Stimulated activated CD4-positive, alpha-beta T cell treated with anti-CD3 and anti-CD28 coated beads, Interleukin-1b, Interleukin-23, amount 100 ng/mL, for 48 hours (primary cell): ENCODE results near the gene KCTD21.

Experiments used
- DNase-seq: peaks from one replicate; pipeline ENCODE4 v3.0.0-alpha.2; 2020

The KCTD21 gene

DNA sequence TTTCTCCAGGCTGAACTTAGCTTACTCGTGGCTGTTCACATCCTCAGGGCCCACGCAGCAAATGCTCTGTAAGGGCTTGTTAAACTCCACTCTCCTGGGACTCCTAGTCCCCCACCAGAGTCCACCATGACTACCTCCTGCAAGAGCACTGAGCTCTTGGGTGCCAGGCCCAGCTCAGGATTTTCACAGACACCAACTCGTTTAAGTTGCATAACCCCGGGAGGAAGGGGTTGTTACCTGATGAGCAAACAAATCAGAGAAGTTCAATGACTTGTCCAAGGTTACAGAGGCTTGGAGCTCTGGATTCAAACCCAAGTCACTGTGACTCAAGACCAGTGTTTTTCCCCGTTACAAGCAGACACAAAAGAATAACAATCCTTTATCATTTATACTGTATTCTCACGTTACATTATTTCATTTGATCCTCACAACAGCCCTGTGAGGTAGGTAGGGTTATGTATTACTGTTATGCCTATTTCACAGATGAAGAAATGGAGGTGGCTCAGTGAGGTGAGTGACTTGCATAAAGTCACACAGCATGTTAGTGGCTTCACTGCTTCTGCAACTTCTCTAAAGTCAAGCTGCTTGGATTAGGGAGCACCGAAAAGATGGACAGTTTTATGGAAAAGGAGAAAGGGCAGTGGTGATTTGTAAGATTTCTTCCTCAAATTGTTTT, 17.4 kb downstream of the KCTD21 start:
- no peak for DNase-seq

GRCh38 chr11:78170413-78170812, 18.0 kb downstream of the KCTD21 start:
- no peak for DNase-seq

- no peak for DNase-seq
Measured at GRCh38 chr11:78168539-78169477, 19.6 kb downstream of the KCTD21 start.

DNA sequence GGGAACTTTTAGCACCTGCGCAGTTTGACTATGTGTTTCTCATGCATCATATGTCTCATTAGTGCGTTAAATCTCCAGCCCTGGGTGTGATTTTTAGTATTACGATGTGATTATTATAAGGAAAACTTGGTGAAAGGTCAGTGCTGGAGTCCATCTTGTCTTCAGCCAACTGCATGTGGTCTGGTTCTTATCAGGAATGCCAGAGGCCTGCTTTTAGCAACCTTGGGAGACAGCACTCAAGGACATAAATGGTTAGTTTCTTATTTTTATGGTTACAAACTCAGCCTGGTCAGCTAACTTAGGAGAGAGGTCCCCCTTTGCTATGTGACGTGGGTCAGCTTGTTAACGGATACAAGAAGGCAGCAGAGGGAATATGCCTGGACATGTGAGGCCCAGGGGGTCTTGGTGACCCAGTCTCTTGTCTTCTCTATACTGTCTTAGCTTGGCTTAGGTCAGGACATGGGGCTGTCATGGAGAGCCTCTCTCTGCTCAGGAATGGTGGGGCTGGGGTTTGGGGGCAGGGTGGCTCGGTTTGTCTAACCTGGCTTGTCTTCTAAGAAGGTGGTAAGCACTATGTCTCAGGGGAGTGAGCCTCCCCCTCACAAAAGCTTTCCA, 21.5 kb downstream of the KCTD21 start:
- DNase-seq, result no peak

GRCh38 chr11:78164471-78164870, 24.0 kb downstream of the KCTD21 start:
- no peak for DNase-seq

- no peak for DNase-seq
Measured at GRCh38 chr11:78163828-78164227, 24.6 kb downstream of the KCTD21 start.

GRCh38 chr11:78161962-78162371, 26.5 kb downstream of the KCTD21 start:
- DNase-seq, result no peak

- DNase-seq, result no peak
Measured at GRCh38 chr11:78161346-78161745, 27.1 kb downstream of the KCTD21 start.

DNA sequence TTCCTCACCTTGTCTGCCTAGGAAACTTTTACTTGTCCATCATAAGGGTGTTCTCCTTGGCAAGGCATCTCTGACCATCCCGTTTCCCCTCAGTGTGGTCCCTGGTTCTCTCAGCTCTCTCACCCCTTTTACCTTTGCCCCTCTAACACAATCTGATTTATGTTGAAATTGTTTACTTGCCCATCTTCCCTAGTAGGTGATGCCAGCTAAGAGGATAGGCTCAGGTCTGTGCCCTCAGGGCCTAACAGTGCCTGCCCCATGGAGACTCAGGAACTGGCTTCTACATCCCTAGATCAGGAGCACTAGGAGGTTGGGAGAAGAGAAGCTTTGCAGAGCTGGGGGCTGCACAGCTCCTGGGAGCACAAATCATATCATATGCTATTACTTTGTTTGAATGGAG, 27.9 kb downstream of the KCTD21 start:
- no peak for DNase-seq

GRCh38 chr11:78158987-78159652, 29.3 kb downstream of the KCTD21 start:
- no peak for DNase-seq

DNA sequence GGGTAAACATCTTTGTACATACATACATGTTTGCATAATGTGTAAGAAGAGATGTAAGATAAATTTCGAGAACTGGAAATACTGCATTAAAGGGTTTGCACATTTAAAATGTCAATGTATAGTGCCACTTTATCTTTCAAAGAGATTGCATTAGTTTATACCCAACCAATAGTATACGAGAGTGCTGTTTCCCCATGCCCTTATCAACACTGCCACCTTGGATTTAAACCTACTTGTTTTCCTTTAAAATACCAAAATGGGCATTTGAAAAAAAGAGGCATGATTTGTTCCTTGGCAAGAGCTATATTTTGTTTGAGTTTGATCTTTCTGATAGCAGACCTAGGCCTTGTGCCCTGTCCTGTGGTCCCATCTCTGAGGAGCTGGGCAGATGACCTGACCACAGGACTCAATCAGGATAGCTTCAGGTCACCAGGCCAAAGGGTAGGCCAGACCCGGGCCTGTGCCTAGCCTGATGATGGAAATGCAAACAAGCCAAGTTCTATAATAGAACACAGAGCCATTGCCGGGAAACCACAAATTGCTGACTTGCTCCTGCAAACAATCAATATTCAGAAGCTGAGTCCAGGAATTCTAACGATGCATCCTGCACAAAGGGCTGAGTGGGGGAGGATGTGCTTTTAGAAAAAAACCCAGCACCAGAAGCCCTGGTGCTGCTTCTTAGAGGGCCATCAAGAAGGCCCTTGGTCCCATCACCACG, 32.1 kb downstream of the KCTD21 start:
- DNase-seq, result no peak

DNA sequence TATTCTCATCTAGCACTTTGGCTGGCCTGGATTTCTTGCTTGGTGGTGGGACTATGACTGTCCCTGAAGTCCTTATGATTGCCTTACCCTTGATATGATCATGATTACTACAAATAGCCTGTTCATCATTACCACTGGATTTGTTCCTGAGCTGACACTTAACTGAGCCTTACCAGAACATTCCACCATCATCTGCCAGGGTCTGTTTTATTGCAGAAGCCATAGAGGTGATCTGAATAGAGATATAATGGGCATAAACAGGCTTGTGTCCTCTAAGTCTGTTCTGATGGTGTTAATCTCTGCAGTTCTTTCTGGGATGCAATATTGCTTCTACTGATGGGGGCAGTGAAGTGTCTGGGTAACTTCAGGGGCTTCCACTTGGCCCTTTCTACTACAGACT, 36.6 kb downstream of the KCTD21 start:
- DNase-seq, result no peak

DNA sequence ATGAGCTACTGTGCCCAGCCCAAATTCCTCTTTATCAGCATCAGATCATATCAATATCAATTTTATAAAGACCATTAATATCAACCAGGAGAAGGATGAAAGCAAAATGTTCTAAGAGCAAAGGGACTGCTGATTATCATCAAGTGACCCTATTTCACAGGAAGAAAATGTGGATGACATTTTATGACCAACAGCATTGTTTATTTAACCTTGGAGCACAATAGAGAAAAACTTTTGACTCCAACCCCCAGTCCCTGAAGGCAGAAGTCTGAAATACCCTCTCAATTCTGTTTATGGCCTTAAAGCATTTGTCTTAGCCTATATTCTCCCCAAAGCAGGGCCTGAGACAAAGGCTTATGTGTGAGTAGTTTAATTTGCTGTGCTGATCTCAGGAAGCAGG, 37.7 kb downstream of the KCTD21 start:
- DNase-seq, result no peak

DNA sequence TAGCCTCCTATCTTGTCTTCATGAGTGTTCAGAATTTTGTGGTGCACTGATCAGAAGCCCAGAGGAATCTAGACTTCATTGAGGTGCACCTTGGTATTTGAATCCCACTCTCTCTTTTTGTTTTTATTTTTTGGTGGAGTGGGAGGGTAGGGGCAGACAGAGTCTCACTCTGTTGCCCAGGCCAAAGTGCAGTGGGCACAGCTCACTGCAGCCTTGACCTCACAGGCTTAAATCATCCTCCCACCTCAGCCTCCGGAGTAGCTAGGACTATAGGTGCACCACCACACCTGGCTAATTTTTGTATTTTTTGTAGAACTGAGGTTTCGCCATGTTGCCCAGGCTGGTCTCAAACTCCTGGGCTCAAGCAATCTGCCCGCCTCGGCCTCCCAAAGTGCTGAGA, 38.1 kb downstream of the KCTD21 start:
- no peak for DNase-seq

- no peak for DNase-seq
Measured at GRCh38 chr11:78149646-78150045, 38.8 kb downstream of the KCTD21 start.

GRCh38 chr11:78147807-78148206, 40.6 kb downstream of the KCTD21 start:
- DNase-seq, result no peak

DNA sequence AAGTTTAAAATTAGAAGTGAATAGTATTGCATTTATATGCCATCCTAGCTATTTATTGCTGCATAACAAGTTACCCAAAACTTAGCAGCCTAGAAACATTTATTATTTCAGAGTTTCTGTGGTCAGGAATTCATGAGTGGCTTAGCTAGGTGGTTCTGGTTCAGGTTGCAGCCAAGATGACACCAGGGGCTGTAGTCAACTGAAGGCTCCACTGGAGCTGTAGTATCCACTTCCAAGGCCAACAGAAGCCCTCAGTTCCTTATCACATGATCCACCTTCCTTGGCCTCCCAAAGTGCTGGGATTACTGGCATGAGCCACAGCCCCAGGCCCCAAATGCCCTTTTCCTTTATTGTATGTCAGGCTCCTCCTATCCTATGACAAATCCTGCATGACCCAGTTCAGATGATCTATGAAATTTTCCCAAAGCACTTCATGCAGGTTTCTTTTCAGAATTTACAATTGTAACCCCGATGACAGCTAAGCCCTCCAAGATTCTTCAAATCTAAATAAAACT, 42.9 kb downstream of the KCTD21 start:
- DNase-seq, result no peak

GRCh38 chr11:78140392-78141077, 47.9 kb downstream of the KCTD21 start:
- DNase-seq, result peak; percentile 11

GRCh38 chr11:78139422-78140391, 48.7 kb downstream of the KCTD21 start, which contains the start of gene ALG8:
ALG8 (minus strand) TSS chr11:78139626; CDS start chr11:78139588, 38 bp downstream.
- peak; percentile 97 for DNase-seq
